ENCODE data around the gene CD2. TPM values are rescaled to one million over a fixed set of nuclear protein-coding genes. Genes with fewer than 3 reads are reported as not detected.

CD2 gene
- total RNA-seq, 1 experiment from 2014 or later, result not detected

DNA sequence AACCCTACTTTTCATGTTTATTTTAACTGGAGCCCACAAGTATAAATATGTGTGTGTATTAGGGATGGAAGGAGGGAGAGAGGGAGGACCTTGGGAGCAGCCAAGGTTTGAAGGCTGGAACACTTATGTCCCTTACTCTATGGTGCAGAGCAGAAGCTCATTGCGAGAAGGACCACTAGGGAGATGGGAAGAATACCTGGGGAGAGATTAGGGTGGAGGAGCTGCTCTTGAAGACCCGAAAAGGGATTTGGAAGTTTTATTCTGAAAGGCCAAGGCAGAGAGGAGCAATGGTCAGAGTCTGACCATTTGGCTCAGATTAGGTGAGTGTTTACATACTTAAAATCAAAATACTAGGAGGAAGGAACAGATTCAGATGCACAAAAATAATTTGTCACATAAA lies 8.1 kb downstream of the CD2 start:
- Histone ChIP-seq H3K4me1 (ENCODE audit: insufficient read depth, low read length, poor library complexity, severe bottlenecking) (no peaks in the 10 kb centered on the region), H3K36me3 (ENCODE audit: insufficient read depth, low read length, poor library complexity, severe bottlenecking) (no peaks in the 10 kb centered on the region), H3K27me3 (replicated peaks; ENCODE audit: insufficient read depth, low read depth, low read length, poor library complexity) (no peaks in the 10 kb centered on the region), H3K27ac (ENCODE audit: low read depth, low read length, poor library complexity, severe bottlenecking) (no peak overlapping the region), H3K4me3 (ENCODE audit: low read depth, low read length, poor library complexity, severe bottlenecking) (no peak overlapping the region), H3K9me3 (ENCODE audit: low read depth, low read length, poor library complexity, severe bottlenecking) (no peaks in the 10 kb centered on the region)
- POLR2A ChIA-PET (ENCODE audit: low non-redundant PET), result no interaction called here
- intact Hi-C loops (cut with micrococcal nuclease; ENCODE audit: unreplicated experiment), result no loop called here
- DNase-seq (ENCODE audit: low spot score), result no peak
- no TSS peak for BruUV-seq (replicated peaks)
- TF ChIP-seq, protein P1, sequence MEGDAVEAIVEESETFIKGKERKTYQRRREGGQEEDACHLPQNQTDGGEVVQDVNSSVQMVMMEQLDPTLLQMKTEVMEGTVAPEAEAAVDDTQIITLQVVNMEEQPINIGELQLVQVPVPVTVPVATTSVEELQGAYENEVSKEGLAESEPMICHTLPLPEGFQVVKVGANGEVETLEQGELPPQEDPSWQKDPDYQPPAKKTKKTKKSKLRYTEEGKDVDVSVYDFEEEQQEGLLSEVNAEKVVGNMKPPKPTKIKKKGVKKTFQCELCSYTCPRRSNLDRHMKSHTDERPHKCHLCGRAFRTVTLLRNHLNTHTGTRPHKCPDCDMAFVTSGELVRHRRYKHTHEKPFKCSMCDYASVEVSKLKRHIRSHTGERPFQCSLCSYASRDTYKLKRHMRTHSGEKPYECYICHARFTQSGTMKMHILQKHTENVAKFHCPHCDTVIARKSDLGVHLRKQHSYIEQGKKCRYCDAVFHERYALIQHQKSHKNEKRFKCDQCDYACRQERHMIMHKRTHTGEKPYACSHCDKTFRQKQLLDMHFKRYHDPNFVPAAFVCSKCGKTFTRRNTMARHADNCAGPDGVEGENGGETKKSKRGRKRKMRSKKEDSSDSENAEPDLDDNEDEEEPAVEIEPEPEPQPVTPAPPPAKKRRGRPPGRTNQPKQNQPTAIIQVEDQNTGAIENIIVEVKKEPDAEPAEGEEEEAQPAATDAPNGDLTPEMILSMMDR (conservative IDR thresholded peaks at IDR 0.05; ENCODE audit: low read depth, low read length), result no peak
- TF ChIP-seq EZH2 (IDR thresholded peaks at IDR 0.05; ENCODE audit: borderline replicate concordance, low read depth, low read length, poor library complexity, severe bottlenecking), result no peak
- CTCF ChIA-PET, result no interaction called here

DNA sequence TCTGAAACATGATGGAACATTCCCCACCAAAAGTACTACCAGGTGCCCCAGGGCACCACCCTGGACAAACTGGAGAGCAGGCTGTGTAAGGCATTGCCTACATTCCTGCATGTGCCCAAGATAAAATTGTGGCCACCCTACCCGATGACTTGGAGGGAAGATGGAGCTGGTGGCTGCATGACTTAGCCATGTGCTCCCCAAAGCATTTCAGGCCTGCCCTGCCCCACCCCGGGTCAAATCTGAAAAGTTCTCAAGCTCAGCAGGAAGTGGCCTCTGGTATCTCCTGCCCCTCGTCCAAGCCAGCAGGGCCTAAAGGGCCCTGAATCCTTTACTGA lies 8.5 kb downstream of the CD2 start:
- intact Hi-C loops (cut with micrococcal nuclease; ENCODE audit: unreplicated experiment), result no loop called here
- Histone ChIP-seq H3K4me1 (ENCODE audit: insufficient read depth, low read length, poor library complexity, severe bottlenecking) (no peaks in the 10 kb centered on the region), H3K4me3 (ENCODE audit: low read depth, low read length, poor library complexity, severe bottlenecking) (no peak overlapping the region), H3K36me3 (ENCODE audit: insufficient read depth, low read length, poor library complexity, severe bottlenecking) (no peaks in the 10 kb centered on the region), H3K9me3 (ENCODE audit: low read depth, low read length, poor library complexity, severe bottlenecking) (no peaks in the 10 kb centered on the region), H3K27ac (ENCODE audit: low read depth, low read length, poor library complexity, severe bottlenecking) (no peak overlapping the region), H3K27me3 (replicated peaks; ENCODE audit: insufficient read depth, low read depth, low read length, poor library complexity) (no peaks in the 10 kb centered on the region)
- no TSS peak for BruUV-seq (replicated peaks)
- no peak for TF ChIP-seq EZH2 (IDR thresholded peaks at IDR 0.05; ENCODE audit: borderline replicate concordance, low read depth, low read length, poor library complexity, severe bottlenecking)
- TF ChIP-seq, protein P1 (conservative IDR thresholded peaks at IDR 0.05; ENCODE audit: low read depth, low read length), result no peak
- ChIA-PET POLR2A (ENCODE audit: low non-redundant PET) (no interaction called here), CTCF (no interaction called here)
- no peak for DNase-seq (ENCODE audit: low spot score)

DNA sequence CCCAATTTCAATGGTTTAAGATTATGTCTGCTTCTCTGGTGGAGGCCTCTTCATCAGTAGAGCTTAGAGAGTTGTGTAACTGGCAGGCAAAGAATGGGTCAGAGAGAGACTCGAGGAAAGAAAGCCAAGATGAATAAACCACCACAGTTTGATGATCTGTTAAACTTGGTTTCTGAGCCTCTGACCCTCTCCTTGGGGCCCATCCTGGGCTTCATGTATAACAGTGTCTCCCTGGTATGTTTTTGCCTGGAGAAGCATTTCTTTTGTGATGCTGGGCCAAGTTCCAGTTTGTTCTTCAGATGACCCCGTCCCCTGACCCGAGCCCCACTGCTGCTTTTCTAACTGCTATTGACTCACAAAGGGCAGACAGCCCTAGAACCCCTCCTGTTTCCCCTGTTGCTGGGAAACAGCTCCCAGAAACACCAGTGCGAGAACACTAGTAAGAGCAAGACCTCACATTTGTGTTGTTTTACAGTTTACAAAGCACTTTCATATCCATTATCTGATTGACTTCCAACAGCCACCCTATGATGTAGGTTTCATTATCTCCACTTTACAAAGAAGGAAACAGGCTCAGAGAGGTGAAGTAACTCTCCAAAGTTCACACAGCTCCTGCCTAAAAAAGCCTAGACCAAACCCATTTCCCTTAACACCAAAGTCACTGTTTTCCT lies 9.0 kb downstream of the CD2 start:
- Histone ChIP-seq H3K27me3 (replicated peaks; ENCODE audit: insufficient read depth, low read depth, low read length, poor library complexity) (no peaks in the 10 kb centered on the region), H3K4me3 (ENCODE audit: low read depth, low read length, poor library complexity, severe bottlenecking) (no peak overlapping the region), H3K27ac (ENCODE audit: low read depth, low read length, poor library complexity, severe bottlenecking) (no peak overlapping the region), H3K36me3 (ENCODE audit: insufficient read depth, low read length, poor library complexity, severe bottlenecking) (no peaks in the 10 kb centered on the region), H3K9me3 (ENCODE audit: low read depth, low read length, poor library complexity, severe bottlenecking) (no peaks in the 10 kb centered on the region), H3K4me1 (ENCODE audit: insufficient read depth, low read length, poor library complexity, severe bottlenecking) (no peaks in the 10 kb centered on the region)
- ChIA-PET CTCF (no interaction called here), POLR2A (ENCODE audit: low non-redundant PET) (interaction anchor here (0.6 kb wide), 1 partner anchor 360 kb away, joined by 3 read pairs; no protein-coding TSS in a partner anchor)
- intact Hi-C loops (cut with micrococcal nuclease; ENCODE audit: unreplicated experiment), result no loop called here
- no peak for DNase-seq (ENCODE audit: low spot score)
- TF ChIP-seq, protein P1 (conservative IDR thresholded peaks at IDR 0.05; ENCODE audit: low read depth, low read length), result no peak
- TF ChIP-seq EZH2 (IDR thresholded peaks at IDR 0.05; ENCODE audit: borderline replicate concordance, low read depth, low read length, poor library complexity, severe bottlenecking), result no peak
- no TSS peak for BruUV-seq (replicated peaks)

All from A673 (cell line).